ENCODE measurements around the gene KNDC1.
"Not testable (repeated sequence)": the region's sequence is repeated elsewhere in the genome, so short reads cannot be mapped to it uniquely, and the experiment has no call there.

KNDC1 gene

DNA sequence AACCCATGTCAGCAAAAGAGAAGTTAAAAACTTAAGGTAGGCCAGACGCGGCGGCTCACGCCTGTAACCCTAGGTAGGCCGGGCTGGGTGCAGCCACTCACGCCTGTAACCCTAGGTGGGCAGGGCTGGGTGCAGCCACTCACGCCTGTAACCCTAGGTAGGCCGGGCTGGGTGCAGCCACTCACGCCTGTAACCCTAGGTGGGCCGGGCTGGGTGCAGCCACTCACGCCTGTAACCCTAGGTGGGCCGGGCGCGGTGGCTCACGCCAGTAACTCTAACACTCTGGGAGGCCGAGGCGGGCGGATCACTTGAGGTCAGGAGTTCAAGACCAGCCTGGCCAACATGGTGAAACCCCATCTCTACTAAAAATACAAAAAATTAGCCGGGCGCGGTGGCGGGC is 61.7 kb downstream of the KNDC1 start:
- DNase-seq (ENCODE audit: low read depth): not testable (repeated sequence)

- no peak for DNase-seq (ENCODE audit: low read depth)
Measured at GRCh38 chr10:133224076-133224475, 64.1 kb downstream of the KNDC1 start.

DNA sequence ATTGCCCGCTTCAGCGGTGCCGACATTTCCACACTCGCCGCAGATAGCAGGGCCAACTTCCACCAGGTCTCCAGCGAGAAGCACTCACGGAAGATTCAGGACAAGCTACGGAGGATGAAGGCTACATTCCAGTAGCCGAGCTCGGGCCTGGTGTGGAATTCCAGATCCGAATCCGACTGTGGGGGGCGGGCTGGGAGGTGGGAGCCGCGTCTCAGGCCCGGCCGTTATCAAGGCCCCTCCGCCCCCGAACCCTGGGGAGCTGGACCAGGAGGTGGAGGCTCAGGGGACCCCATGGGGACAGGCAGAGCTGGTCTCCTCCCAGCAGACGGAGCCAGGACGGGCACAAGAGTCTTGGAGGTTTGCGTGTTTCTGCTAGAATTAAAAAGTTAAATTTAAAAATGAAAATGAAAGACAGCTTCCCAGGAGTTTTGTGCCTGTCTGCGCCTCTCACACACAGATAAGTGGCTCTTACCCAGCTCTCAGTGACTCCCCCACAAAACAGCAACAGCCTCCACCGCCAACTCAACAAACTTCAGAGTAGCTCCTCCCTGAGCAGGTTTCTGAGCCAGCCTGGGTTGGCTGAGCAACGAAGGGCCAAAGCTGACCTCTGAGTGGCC is 64.8 kb downstream of the KNDC1 start:
- no peak for DNase-seq (ENCODE audit: low read depth)

GRCh38 chr10:133225707-133226191 is 65.7 kb downstream of the KNDC1 start:
- DNase-seq (ENCODE audit: low read depth): no peak

DNA sequence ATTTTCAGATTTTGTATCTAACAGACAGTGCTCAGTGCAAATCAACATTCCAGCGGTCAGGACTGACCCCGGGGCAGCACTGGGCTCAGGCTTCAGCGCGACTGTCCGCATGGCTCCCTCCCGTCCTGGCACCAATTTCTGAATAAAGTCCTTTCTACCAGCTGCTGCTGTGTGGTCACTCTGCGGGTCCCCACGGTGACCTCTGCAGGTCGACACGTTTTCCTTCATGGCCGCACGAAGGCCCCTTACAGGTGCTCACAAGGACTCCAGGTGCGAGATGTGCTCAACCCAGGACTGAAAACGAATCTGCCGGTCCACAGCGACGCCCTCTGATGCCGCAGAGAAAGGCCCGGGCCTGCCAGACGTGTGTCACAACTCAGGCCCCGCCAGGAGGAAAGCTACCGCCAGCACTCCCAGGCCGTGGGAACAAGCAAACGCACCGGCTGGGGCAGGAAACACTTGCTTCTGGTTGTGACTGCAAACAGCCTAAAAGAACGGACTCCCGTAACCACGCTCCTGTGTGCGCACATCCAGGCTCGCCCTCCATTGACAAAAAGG is 66.3 kb downstream of the KNDC1 start:
- no peak for DNase-seq (ENCODE audit: low read depth)

- DNase-seq (ENCODE audit: low read depth): no peak
Measured at GRCh38 chr10:133227256-133227655, 67.2 kb downstream of the KNDC1 start.

DNA sequence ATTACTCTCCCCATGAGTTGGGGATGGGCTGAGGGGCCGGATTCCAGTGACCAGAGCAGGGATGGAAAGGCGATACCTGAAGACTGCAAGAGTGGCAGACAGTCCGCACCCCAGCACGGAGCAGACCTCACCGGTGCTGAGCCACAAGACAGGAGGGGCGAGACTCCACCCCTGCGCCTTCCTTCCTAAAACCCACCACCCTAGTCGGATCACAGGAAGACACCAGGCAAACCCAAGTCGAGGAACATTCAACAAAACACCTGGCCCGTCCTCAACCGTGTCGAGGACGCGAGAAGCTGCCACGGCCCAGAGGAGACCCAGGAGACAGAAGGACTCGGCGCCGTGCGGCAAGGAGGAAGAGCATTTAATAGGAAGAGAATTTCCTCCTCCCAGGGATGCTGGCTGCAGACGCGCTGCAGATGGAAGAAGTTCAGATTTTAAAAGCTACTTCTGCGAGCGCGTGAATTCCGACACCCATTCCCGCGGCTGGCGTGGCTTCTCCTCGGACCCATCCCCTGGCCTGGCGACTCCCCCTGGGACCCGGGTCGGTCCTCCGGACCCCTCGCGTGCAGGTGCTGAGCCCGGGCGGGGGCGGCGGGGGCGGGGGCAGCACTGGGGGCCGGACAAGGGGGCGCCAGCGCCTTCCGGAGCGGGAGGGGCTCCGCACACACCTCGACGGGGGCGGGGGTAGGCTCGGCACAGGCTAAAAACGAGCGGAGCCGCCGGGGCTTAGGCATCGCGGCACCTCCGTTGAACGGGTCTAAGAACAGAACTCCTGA is 69.4 kb downstream of the KNDC1 start:
- DNase-seq (ENCODE audit: low read depth): no peak

DNA sequence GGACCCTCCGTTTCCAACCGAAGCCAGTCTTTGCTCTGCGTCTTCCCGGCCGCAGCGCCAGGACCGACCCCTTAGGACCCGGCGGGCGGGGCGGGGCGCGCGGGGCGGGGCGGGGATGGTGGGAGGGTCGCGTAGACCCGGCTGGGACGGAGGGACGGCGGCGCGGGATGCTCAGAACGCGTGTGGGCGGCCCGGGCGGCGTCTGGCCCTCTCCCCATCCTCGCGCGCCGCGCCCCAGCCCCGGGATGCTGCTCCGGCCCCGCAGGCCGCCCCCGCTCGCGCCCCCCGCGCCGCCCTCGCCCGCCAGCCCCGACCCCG is 70.0 kb downstream of the KNDC1 start, which contains the start of gene UTF1:
Gene UTF1, plus strand, starts transcription at position 174 of the 318 bp plus-strand sequence. Its CDS starts 72 bp downstream, at position 246.
- no peak for DNase-seq (ENCODE audit: low read depth)

GRCh38 chr10:133230387-133231195 is 70.6 kb downstream of the KNDC1 start:
- no peak for DNase-seq (ENCODE audit: low read depth)

GRCh38 chr10:133231244-133231945 is 71.4 kb downstream of the KNDC1 start:
- no peak for DNase-seq (ENCODE audit: low read depth)

GRCh38 chr10:133231946-133232574 is 72.0 kb downstream of the KNDC1 start:
- DNase-seq (ENCODE audit: low read depth): no peak

DNA sequence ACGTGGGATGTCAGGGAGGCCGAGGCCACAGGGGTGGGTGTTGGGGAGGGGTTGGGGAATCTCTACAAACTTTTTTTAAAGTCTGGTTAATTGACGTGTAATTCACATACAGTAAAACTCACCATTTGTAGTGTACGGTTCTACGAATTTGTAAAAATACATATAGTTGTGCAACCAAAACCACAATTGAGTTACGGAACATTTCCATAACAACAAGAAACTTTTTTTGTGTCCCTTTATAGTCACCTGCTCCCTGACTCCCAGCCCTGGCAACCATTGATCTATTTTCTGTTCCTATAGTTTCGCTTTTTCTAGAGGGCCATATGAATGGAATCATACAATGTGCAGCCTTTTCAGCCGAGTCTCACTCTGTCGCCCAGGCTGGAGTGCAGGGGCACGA is 74.8 kb downstream of the KNDC1 start:
- not testable (repeated sequence) for DNase-seq (ENCODE audit: low read depth)

GRCh38 chr10:133235265-133235855 is 75.3 kb downstream of the KNDC1 start:
- no peak for DNase-seq (ENCODE audit: low read depth)

DNA sequence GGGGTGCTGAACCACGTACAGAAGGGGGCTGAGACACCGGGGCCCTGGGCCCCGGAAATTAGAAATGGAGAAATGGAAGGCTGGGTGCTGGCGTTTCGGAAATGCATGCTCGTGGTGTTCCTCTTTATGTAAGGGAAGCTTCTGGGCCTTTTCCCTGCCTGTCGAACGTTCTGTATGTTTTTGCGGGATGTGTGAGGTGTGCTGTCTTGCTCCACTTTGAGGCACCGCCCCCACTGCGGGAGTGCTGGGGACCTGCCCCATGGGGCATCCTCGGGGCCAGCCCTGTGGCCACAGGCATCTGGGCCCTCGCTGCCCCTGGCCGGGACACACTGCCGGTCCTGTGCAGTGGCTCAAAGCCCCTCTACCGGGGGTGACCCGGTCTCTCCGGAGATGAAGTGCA is 75.9 kb downstream of the KNDC1 start:
- no peak for DNase-seq (ENCODE audit: low read depth)

- DNase-seq (ENCODE audit: low read depth): no peak
Measured at GRCh38 chr10:133236401-133237240, 76.6 kb downstream of the KNDC1 start.

DNA sequence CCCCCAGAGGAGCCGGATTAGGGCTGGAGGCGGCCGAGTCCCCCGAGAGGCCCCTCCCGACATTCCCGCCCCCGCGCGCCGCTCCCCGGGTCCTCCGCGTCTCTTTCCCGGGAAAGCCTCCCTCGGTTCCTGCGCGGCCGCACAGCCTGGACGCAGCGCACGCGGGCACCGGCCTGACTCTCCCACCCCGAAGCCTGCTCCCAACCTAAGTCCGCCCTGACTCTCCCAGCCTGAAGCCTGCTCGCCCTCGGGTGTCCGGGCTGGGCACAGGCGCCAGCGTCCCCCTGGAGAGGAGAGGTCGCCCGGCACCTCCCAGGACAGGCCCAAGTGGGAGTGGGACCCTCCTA is 77.2 kb downstream of the KNDC1 start:
- DNase-seq (ENCODE audit: low read depth): no peak

DNA sequence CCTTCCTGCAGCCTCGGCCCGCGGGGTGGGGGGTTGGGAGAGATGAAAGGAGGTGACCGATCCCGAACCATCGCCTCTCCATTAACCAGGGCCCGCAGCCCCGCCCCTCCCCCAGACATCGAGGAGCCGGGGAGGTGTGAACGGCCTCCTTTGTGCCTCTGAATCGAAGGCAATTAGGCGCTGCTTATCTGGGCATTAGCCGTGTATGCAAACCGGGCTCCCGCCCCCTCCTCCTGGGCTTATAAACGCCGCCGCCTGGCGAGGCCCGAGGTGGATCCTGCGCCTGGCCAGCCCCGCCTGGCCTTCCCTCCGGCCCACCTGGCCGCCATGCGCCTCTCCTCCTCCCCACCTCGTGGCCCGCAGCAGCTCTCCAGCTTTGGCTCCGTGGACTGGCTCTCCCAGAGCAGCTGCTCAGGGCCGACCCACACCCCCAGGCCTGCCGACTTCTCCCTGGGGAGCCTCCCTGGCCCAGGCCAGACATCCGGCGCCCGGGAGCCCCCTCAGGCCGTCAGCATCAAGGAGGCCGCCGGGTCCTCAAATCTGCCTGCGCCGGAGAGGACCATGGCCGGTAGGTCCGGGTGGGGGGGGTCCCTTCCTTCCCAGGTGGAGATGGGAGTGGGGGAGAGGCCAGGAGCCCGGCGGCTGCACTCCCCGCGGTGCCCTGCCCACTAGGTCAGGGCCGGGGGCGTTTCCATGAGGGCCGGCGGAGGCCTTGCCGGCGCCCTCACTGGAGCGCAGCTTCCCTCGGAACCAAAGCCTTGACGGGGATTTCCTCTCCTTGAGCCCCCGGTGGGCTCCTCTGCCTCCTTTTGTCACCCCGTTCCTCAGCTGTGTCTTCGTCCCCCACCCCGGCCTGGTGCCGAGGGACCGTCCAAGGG is 77.8 kb downstream of the KNDC1 start, which contains the start of gene VENTX:
Gene VENTX, plus strand, starts transcription at position 268 of the 878 bp plus-strand sequence. Its CDS starts 60 bp downstream, at position 328.
- DNase-seq (ENCODE audit: low read depth): no peak

DNA sequence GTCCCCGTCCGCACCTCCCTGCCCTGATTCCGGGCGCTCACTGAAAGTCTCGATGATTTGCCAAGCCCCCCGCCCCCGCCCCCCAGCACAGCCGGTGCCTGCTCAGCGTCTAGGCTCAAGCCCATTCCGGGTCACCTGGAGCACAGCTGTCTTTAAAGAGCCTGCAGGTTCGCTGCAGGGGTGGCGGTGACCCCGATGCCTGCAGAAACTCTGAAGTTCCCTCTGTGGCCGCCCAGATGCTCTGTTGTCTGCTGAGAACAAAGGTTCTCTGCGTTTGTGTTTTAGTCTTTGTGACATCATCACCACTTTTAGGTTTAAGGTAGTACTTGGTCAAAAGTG is 78.4 kb downstream of the KNDC1 start:
- no peak for DNase-seq (ENCODE audit: low read depth)

DNA sequence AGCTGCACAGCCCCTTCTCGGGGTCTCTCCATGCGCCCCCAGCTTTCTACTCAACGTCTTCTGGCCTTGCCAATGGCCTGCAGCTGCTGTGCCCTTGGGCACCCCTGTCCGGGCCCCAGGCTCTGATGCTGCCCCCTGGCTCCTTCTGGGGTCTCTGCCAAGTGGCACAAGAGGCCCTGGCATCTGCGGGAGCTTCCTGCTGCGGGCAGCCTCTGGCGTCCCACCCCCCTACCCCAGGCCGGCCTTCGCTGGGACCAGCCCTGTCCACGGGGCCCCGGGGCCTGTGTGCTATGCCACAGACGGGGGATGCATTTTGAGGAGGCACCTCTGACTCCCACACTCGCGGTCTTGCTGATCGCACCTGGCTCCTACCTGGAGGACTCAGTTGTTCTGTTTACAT is 80.0 kb downstream of the KNDC1 start:
- no peak for DNase-seq (ENCODE audit: low read depth)
